Left renal pelvis (tissue), 4 donors: ENCODE results near the gene DDAH1. TPM values are rescaled to one million over a fixed set of nuclear protein-coding genes. Genes with fewer than 3 reads are reported as not detected.
"Not testable (repeated sequence)": the region's sequence is repeated elsewhere in the genome, so short reads cannot be mapped to it uniquely, and the experiment has no call there.

Source experiments
- DNase-seq, 4 donors: peaks; one replicate each; pipeline ENCODE4 v3.0.0-alpha.2; 2013; ENCODE audit warnings: low read depth in 4 of 4, low spot score in 3 of 4
- polyA plus RNA-seq, 4 donors: library from polyadenylated mRNA; unstranded; fragments of 120-200 nt; gene quantifications; one replicate each; pipeline ENCODE4 v1.2.1, GENCODE V29; 2013; ENCODE audit not compliant: insufficient read length in 4 of 4

DDAH1 gene
- polyA plus RNA-seq, 4 donors: 29.0 to 153 (median 127) TPM

GRCh38 chr1:85471558-85471957 lies 6.6 kb upstream of the DDAH1 start:
- DNase-seq: no peak

GRCh38 chr1:85470130-85470529 lies 5.2 kb upstream of the DDAH1 start:
- DNase-seq: not testable (repeated sequence)

- no peak for DNase-seq
Measured at GRCh38 chr1:85467929-85468540, 3.1 kb upstream of the DDAH1 start.

GRCh38 chr1:85467036-85467435 lies 2.1 kb upstream of the DDAH1 start:
- no peak for DNase-seq

GRCh38 chr1:85465786-85466134 lies 801 bp upstream of the DDAH1 start:
- no peak for DNase-seq

- DNase-seq: peak in 1 of 4 donors; percentile 46
Measured at GRCh38 chr1:85464497-85465098, 361 bp downstream of the DDAH1 start.

- DNase-seq: no peak
Measured at GRCh38 chr1:85463731-85464496, 1.0 kb downstream of the DDAH1 start.

- no peak for DNase-seq
Measured at GRCh38 chr1:85462931-85463649, 1.9 kb downstream of the DDAH1 start.

GRCh38 chr1:85461216-85461918 lies 3.6 kb downstream of the DDAH1 start:
- no peak for DNase-seq

GRCh38 chr1:85460555-85461088 lies 4.3 kb downstream of the DDAH1 start:
- peak in 1 of 4 donors; percentile 40 for DNase-seq

- no peak for DNase-seq
Measured at GRCh38 chr1:85459290-85459689, 5.7 kb downstream of the DDAH1 start.

- DNase-seq: no peak
Measured at GRCh38 chr1:85454214-85454613, 10.7 kb downstream of the DDAH1 start.

GRCh38 chr1:85453640-85454194 lies 11.2 kb downstream of the DDAH1 start:
- no peak for DNase-seq

- DNase-seq: no peak
Measured at GRCh38 chr1:85452948-85453347, 12.0 kb downstream of the DDAH1 start.

- no peak for DNase-seq
Measured at GRCh38 chr1:85451236-85451830, 13.6 kb downstream of the DDAH1 start.

- no peak for DNase-seq
Measured at GRCh38 chr1:85450832-85451231, 14.1 kb downstream of the DDAH1 start.

GRCh38 chr1:85449356-85449755 lies 15.6 kb downstream of the DDAH1 start:
- DNase-seq: no peak

GRCh38 chr1:85448358-85448757 lies 16.6 kb downstream of the DDAH1 start:
- no peak for DNase-seq

GRCh38 chr1:85447006-85447943 lies 17.7 kb downstream of the DDAH1 start:
- no peak for DNase-seq
